Spleen (tissue), 11 donors: ENCODE measurements around the gene RCOR3. TPM values are rescaled to one million over a fixed set of nuclear protein-coding genes. Genes with fewer than 3 reads are reported as not detected.

Source experiments
- DNase-seq: peaks from one replicate; pipeline ENCODE4 v3.0.0-alpha.2; 2020
- H3K27ac ChIP-seq, 8 donors: fragments of 200-600 bp; sonication (generic) in 7 of 8; 1 replicate in 4 of 8; 2 replicates in 4 of 8; pipeline versions ENCODE4 v1.5.0 to v1.8.0; 2016 to 2021; ENCODE audit warnings: inconsistent platforms in 4 of 8, mild to moderate bottlenecking in 4 of 8, moderate library complexity in 1 of 8
- H3K27me3 ChIP-seq, 7 donors: fragments of 200-600 bp; sonication (generic) in 6 of 7; replicated peaks in 1 of 7; 1 replicate in 4 of 7; 2 replicates in 3 of 7; pipeline versions ENCODE4 v1.5.0 to v1.8.0; 2016 to 2021; ENCODE audit warnings: inconsistent platforms in 3 of 7, mild to moderate bottlenecking in 1 of 7
- H3K36me3 ChIP-seq, 6 donors: fragments of 200-600 bp; sonication (generic) in 5 of 6; 1 replicate in 4 of 6; 2 replicates in 2 of 6; pipeline versions ENCODE4 v1.5.0 to v1.8.0; 2016 to 2021; ENCODE audit warnings: inconsistent platforms in 2 of 6
- H3K4me1 ChIP-seq, 6 donors: fragments of 200-600 bp; sonication (generic) in 5 of 6; 1 replicate in 3 of 6; 2 replicates in 3 of 6; pipeline versions ENCODE4 v1.5.0 to v1.8.0; 2016 to 2021; ENCODE audit warnings: inconsistent platforms in 3 of 6
- H3K4me3 ChIP-seq, 8 donors: fragments of 200-600 bp; sonication (generic) in 7 of 8; 1 replicate in 4 of 8; 2 replicates in 4 of 8; pipeline versions ENCODE4 v1.5.0 to v1.8.0; 2016 to 2021; ENCODE audit warnings: inconsistent platforms in 4 of 8, mild to moderate bottlenecking in 4 of 8, moderate library complexity in 2 of 8
- H3K9me3 ChIP-seq, 8 donors: fragments of 200-600 bp; sonication (generic) in 7 of 8; 1 replicate in 4 of 8; 2 replicates in 4 of 8; pipeline versions ENCODE4 v1.5.0 to v1.8.0; 2016 to 2021; ENCODE audit warnings: inconsistent platforms in 4 of 8
- POLR2A ChIP-seq, 3 donors: fragments of 450-650 bp; IDR thresholded peaks; one replicate each; pipeline ENCODE4 v1.5.1; 2017; ENCODE audit warnings: antibody characterized with exemption in 3 of 3, mild to moderate bottlenecking in 1 of 3
- POLR2AphosphoS5 ChIP-seq, 3 donors: sonication (generic); formaldehyde crosslinking; IDR thresholded peaks; one replicate each; pipeline ENCODE4 v1.5.1; 2017; ENCODE audit warnings: antibody characterized with exemption in 3 of 3
- WGBS, 5 donors: extraction: QIAGEN DNeasy Blood & Tissue Kit in 3 of 5; methylation state at CpG; one replicate each; pipeline versions ENCODE4 v1.1.5 to v1.1.7; 2013 to 2018; 5-methylcytosine and 5-hydroxymethylcytosine counted together
- intact Hi-C: fragments of 100-400 bp; cut with DNase I; formaldehyde crosslinking; loops from one replicate; pipeline ENCODE4 v1.15.0; 2023; ENCODE audit warnings: low total_unique reads
- polyA plus RNA-seq, 3 donors: library from polyadenylated mRNA; stranded (reverse); fragments of 200-250 nt; gene quantifications; one replicate each; pipeline ENCODE4 v1.2.1, GENCODE V29; 2013
- total RNA-seq, 7 donors: library from RNA; depleted of rRNA in 3 of 7; stranded (reverse); fragments of >200 nt in 3 of 7; fragmentation: NEBNext Ultra II Directional in 4 of 7; extraction: Animal tissue kit (Norgen Biotek cat#: 25700) in 4 of 7; gene quantifications; one replicate each; pipeline versions ENCODE4 v1.1.0 to v1.2.1, GENCODE V29; 2016 to 2021
- TF ChIP-seq, protein P1 (sequence below), 11 experiments: fragments of 200-600 bp in 7 of 11; fragments of 450-650 bp in 4 of 11; sonication (generic) in 4 of 11; IDR thresholded peaks in 8 of 11; conservative IDR thresholded peaks in 3 of 11; 1 replicate in 7 of 11; 2 replicates in 4 of 11; pipeline versions ENCODE4 v1.4.0 to v1.8.0; 2016 to 2021; ENCODE audit warnings: antibody characterized with exemption in 11 of 11, inconsistent platforms in 4 of 11, mild to moderate bottlenecking in 1 of 11
- donor health status: healthy with polysubstance abuse.
- donor health status: DM: no; HTN: no; CAD: no; lungs with moderate emphysema.
- donor health status: DM: no; HTN: no; CAD: no.
- donor health status: Bipolar disorder and iron deficiency.
- donor health status: healthy.
- donor health status: DM: no; HTN: no; CAD: no.
- donor health status: DM: yes; HTN: yes; CAD: no.

The RCOR3 gene
- total and polyA plus RNA-seq, 10 donors, result 20.9 to 94.3 (median 66.3) TPM

DNA sequence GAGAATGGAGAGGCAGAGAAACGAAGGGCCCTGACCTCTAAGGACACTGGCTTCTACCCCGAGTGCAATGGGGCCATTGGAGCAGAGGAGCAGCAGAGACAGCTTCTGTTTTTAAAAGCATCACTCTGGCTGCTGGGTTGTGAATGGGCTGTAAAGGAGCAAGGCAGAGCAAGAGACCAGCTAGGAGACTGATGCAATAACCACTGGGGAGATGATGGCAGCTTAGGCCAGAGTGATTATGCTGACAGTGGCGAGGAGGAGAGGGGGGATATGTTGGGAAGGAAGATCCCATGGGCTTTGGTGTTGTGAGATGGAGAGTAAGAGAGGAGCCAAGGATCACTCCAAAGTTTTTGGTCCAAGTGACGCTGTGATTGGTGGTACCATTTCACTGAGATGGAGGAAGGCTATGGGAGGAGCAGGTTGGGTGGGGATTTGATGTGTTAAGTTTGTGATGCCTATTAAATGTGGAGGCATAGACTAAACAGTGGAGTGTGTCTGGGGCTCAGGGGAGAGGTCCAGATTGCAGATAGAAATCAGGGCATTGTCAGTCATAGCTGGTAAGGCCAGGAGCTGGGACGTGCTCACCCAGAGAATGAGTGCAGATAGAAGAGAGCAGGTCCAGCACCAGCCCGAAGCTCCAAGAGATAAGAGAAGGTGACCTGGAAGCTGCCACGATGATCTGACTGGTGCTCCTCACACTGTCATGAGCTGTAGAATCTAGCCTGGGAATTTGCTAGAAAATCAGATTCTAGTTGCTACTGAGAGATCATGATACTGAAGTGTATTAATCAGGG, 78.5 kb downstream of the RCOR3 start:
- DNase-seq, result no peak
- whole genome bisulfite sequencing, 5 donors, result 85 to 90% (median 86%) methylated on average over 7 of the region's 7 CpGs
- intact Hi-C loops, result loop anchor here (10.0 kb wide), 1 partner anchor 47 kb away; no protein-coding TSS in a partner anchor
- no peaks in the 10 kb centered on the region for H3K27me3 ChIP-seq
- H3K27ac ChIP-seq, result peak overlapping the region in 6 of 8 donors; percentile 32 to 96 (median 91)
- H3K36me3 ChIP-seq, result peaks cover 0 to 12% (median 0%) of the 10 kb centered on the region in 6 donors
- no peak overlapping the region for H3K4me3 ChIP-seq
- no peaks in the 10 kb centered on the region for H3K9me3 ChIP-seq
- TF ChIP-seq, protein P1, sequence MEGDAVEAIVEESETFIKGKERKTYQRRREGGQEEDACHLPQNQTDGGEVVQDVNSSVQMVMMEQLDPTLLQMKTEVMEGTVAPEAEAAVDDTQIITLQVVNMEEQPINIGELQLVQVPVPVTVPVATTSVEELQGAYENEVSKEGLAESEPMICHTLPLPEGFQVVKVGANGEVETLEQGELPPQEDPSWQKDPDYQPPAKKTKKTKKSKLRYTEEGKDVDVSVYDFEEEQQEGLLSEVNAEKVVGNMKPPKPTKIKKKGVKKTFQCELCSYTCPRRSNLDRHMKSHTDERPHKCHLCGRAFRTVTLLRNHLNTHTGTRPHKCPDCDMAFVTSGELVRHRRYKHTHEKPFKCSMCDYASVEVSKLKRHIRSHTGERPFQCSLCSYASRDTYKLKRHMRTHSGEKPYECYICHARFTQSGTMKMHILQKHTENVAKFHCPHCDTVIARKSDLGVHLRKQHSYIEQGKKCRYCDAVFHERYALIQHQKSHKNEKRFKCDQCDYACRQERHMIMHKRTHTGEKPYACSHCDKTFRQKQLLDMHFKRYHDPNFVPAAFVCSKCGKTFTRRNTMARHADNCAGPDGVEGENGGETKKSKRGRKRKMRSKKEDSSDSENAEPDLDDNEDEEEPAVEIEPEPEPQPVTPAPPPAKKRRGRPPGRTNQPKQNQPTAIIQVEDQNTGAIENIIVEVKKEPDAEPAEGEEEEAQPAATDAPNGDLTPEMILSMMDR (IDR thresholded peaks at IDR 0.05 in 8 of 11, conservative IDR thresholded peaks at IDR 0.05 in 3 of 11), result no peak
- TF ChIP-seq POLR2A (IDR thresholded peaks at IDR 0.05) (no peak), POLR2AphosphoS5 (IDR thresholded peaks at IDR 0.05) (no peak)
- peaks cover 32 to 100% (median 93%) of the 10 kb centered on the region in 6 donors for H3K4me1 ChIP-seq

DNA sequence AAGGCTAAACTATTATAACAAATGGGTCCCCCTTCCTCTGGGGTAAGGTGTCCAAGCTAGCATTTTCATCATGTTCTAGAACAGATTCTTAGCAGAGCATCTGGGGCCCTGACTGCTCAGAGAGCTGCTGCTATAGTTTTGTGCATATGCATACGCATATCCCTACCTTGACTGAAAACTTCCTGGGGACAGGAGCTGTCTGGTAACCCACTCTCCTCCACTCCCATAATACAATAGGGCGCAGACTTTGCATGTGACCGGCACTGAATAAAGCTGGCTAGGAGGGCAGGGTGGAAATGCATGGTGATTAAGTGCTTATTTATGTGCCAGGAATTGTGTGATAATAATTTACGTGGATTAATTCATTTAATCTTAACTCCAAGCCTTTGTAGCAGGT, 79.1 kb downstream of the RCOR3 start:
- Histone ChIP-seq H3K4me1 (peaks cover 31 to 100% (median 92%) of the 10 kb centered on the region in 6 donors), H3K36me3 (peaks cover 0 to 12% (median 0%) of the 10 kb centered on the region in 6 donors), H3K27me3 (no peaks in the 10 kb centered on the region), H3K9me3 (no peaks in the 10 kb centered on the region), H3K4me3 (no peak overlapping the region), H3K27ac (peak overlapping the region in 4 of 8 donors; percentile 69 to 96 (median 94))
- TF ChIP-seq POLR2AphosphoS5 (IDR thresholded peaks at IDR 0.05), result no peak
- TF ChIP-seq, protein P1 (IDR thresholded peaks at IDR 0.05 in 8 of 11, conservative IDR thresholded peaks at IDR 0.05 in 3 of 11), result no peak
- TF ChIP-seq POLR2A (IDR thresholded peaks at IDR 0.05), result no peak
- 94 to 98% (median 97%) methylated on average over 4 of the region's 4 CpGs for WGBS, 5 donors
- intact Hi-C loops, result loop anchor here (10.0 kb wide), 1 partner anchor 47 kb away; no protein-coding TSS in a partner anchor
- no peak for DNase-seq

DNA sequence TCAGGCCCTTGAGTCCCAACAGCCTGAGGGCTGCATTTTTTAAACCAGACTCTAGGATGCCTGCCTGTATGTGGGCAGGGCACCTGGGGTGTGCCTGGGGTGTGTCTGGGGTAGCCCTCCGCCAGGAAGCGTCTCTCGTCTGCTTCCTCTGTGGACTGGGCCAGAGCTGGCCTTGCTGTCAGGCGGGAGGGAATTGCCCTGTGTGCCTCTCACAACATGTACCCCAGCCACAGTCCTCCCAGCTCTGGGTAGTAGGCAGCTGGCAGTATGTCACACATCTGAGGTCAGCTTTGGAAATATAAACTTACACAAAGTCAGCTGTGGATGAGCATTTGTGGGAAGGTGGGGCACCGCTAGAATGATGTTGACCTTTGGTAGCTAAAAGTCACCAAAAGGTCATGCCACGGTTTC, 80.5 kb downstream of the RCOR3 start:
- Histone ChIP-seq H3K27ac (peak overlapping the region in 2 of 8 donors; percentile 4 to 96), H3K27me3 (no peaks in the 10 kb centered on the region), H3K36me3 (peaks cover 0 to 20% (median 0%) of the 10 kb centered on the region in 6 donors), H3K4me1 (peaks cover 40 to 100% (median 93%) of the 10 kb centered on the region in 6 donors), H3K9me3 (no peaks in the 10 kb centered on the region), H3K4me3 (no peak overlapping the region)
- TF ChIP-seq, protein P1 (IDR thresholded peaks at IDR 0.05 in 8 of 11, conservative IDR thresholded peaks at IDR 0.05 in 3 of 11), result no peak
- TF ChIP-seq POLR2A (IDR thresholded peaks at IDR 0.05) (no peak), POLR2AphosphoS5 (IDR thresholded peaks at IDR 0.05) (peak; percentile 21 to 36 (median 26))
- intact Hi-C loops, result loop anchor here (10.0 kb wide), 1 partner anchor 45 kb away; no protein-coding TSS in a partner anchor
- 46 to 61% (median 47%) methylated on average over 6 of the region's 6 CpGs for WGBS, 5 donors
- DNase-seq, result no peak
